ENCODE measurements around the gene TCEA2.

The TCEA2 gene

GRCh38 chr20:64119681-64120341 lies 56.8 kb downstream of the TCEA2 start:
- WGBS (ENCODE audit: insufficient coverage): 76% methylated on average over 10 of the region's 14 CpGs
- H3K27me3 ChIP-seq (replicated peaks in 2 of 5; ENCODE audit: control insufficient read depth in 4 of 5, insufficient read depth in 5 of 5, low read length in 4 of 5): peaks cover 0 to 2% (median 0%) of the 10 kb centered on the region in 5 experiments
- no peaks in the 10 kb centered on the region for H3K36me3 ChIP-seq (ENCODE audit: control insufficient read depth in 4 of 4, insufficient read depth in 4 of 4, low read length in 3 of 4)
- CTCF ChIA-PET: interaction anchor here (0.7 to 9.6 kb wide), 15 partner anchors 11 to 140 kb away, joined by 3 to 178 read pairs (median 10); partner anchors contain the start of genes LKAAEAR1, NPBWR2, OPRL1 and RGS19
- peak overlapping the region in 5 of 7 experiments; percentile 13 to 55 (median 43) for H3K4me3 ChIP-seq (ENCODE audit: control insufficient read depth in 1 of 7, extremely low read depth in 1 of 7, insufficient read depth in 4 of 7, low read depth in 2 of 7, low read length in 6 of 7)
- no peak overlapping the region for H3K27ac ChIP-seq (ENCODE audit: insufficient read depth in 1 of 2, low read depth in 1 of 2, low read length in 2 of 2, poor library complexity in 1 of 2, severe bottlenecking in 2 of 2)
- H3K9me3 ChIP-seq (ENCODE audit: control extremely low read depth in 1 of 5, control insufficient read depth in 4 of 5, insufficient read depth in 2 of 5, low read depth in 1 of 5, low read length in 4 of 5): no peaks in the 10 kb centered on the region
- DNase-seq: no peak
- POLR2A ChIA-PET: interaction anchor here (0.7 to 1.1 kb wide), 2 partner anchors 47 to 81 kb away, joined by 3 to 4 read pairs; no protein-coding TSS in a partner anchor
- peaks cover 0 to 14% (median 13%) of the 10 kb centered on the region in 4 experiments for H3K4me1 ChIP-seq (ENCODE audit: control extremely low read depth in 1 of 4, control insufficient read depth in 4 of 4, insufficient read depth in 4 of 4, low read length in 3 of 4)

DNA sequence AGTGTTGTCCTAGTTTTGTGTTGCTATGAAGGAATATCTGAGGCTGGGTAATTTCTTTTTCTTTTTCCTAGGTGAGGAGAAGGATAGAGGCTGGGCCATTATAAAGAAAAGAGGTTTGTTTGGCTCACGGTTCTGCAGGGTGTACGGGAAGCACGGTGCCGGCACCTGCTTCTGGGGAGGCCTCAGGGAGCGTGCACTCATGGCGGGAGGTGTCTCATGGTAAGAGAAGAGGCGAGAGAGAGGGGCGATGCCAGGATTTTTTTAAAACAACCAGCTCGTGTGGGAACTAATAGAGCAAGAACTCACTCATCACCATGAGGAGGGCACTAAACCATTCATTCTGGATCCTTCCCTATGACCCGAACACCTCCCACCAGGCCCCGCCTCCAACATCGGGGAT lies 58.6 kb downstream of the TCEA2 start:
- no peaks in the 10 kb centered on the region for H3K9me3 ChIP-seq (ENCODE audit: control extremely low read depth in 1 of 5, control insufficient read depth in 4 of 5, insufficient read depth in 2 of 5, low read depth in 1 of 5, low read length in 4 of 5)
- 96% methylated on average over 9 of the region's 12 CpGs for WGBS (ENCODE audit: insufficient coverage)
- ChIA-PET CTCF (interaction anchor here (1.3 to 9.6 kb wide), 10 partner anchors 13 to 214 kb away, joined by 3 to 178 read pairs (median 16); partner anchors contain the start of genes LKAAEAR1, NPBWR2, OPRL1 and RGS19), POLR2A (no interaction called here)
- H3K4me1 ChIP-seq (ENCODE audit: control extremely low read depth in 1 of 4, control insufficient read depth in 4 of 4, insufficient read depth in 4 of 4, low read length in 3 of 4): peaks cover 0 to 14% (median 13%) of the 10 kb centered on the region in 4 experiments
- H3K27ac ChIP-seq (ENCODE audit: insufficient read depth in 1 of 2, low read depth in 1 of 2, low read length in 2 of 2, poor library complexity in 1 of 2, severe bottlenecking in 2 of 2): no peak overlapping the region
- H3K36me3 ChIP-seq (ENCODE audit: control insufficient read depth in 4 of 4, insufficient read depth in 4 of 4, low read length in 3 of 4): no peaks in the 10 kb centered on the region
- peaks cover 0 to 2% (median 0%) of the 10 kb centered on the region in 5 experiments for H3K27me3 ChIP-seq (replicated peaks in 2 of 5; ENCODE audit: control insufficient read depth in 4 of 5, insufficient read depth in 5 of 5, low read length in 4 of 5)
- DNase-seq: no peak
- no peak overlapping the region for H3K4me3 ChIP-seq (ENCODE audit: control insufficient read depth in 1 of 7, extremely low read depth in 1 of 7, insufficient read depth in 4 of 7, low read depth in 2 of 7, low read length in 6 of 7)
